Uterus (tissue), 2 donors: Measurements from ENCODE around the gene TRAPPC2L.

Source experiments
- POLR2A ChIP-seq, 2 donors: fragments of 450-650 bp; IDR thresholded peaks; one replicate each; pipeline ENCODE4 v1.6.1; 2016; ENCODE audit warnings: antibody characterized with exemption in 2 of 2, mild to moderate bottlenecking in 1 of 2, moderate library complexity in 1 of 2
- TF ChIP-seq, protein P1 (sequence below), 4 experiments: fragments of 200-600 bp in 2 of 4; fragments of 450-650 bp in 2 of 4; sonication (generic) in 2 of 4; IDR thresholded peaks; one replicate each; pipeline ENCODE4 v1.5.1; 2016 to 2019; ENCODE audit warnings: antibody characterized with exemption in 4 of 4, mild to moderate bottlenecking in 2 of 4, moderate library complexity in 1 of 4

DNA sequence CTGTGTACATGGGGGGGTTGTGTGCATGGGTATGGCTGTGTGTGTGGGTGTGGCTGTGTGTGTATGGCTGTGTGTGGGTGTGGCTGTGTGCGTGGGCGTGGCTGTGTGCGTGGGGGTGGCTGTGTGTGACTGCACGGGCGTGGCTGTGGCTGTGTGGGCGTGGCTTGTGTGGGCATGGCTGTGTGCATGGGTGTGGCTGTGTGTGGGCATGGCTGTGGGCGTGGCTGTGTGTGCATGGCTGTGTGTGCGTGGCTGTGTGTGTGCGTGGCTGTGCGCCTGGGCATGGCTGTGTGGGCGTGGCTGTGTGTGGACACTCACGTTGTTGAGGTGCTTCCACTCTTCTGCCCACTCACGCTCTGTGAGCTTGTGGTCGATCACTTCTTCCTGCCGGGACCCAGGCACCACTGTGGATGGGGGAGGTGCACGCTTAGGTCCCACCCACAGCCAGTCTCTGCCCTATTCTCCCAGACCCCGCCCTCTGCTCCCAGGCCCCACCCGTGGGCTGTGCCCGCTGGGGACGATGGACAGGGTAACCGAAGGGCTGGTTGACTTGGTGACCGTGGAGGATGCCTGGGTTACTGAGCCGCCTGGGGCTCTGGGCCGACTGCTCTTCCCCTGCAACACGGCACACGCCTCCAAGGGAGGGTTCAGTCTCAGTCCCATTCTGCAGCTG lies 25.6 kb downstream of the TRAPPC2L start:
- TF ChIP-seq POLR2A (IDR thresholded peaks at IDR 0.05), result no peak
- TF ChIP-seq, protein P1, sequence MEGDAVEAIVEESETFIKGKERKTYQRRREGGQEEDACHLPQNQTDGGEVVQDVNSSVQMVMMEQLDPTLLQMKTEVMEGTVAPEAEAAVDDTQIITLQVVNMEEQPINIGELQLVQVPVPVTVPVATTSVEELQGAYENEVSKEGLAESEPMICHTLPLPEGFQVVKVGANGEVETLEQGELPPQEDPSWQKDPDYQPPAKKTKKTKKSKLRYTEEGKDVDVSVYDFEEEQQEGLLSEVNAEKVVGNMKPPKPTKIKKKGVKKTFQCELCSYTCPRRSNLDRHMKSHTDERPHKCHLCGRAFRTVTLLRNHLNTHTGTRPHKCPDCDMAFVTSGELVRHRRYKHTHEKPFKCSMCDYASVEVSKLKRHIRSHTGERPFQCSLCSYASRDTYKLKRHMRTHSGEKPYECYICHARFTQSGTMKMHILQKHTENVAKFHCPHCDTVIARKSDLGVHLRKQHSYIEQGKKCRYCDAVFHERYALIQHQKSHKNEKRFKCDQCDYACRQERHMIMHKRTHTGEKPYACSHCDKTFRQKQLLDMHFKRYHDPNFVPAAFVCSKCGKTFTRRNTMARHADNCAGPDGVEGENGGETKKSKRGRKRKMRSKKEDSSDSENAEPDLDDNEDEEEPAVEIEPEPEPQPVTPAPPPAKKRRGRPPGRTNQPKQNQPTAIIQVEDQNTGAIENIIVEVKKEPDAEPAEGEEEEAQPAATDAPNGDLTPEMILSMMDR (IDR thresholded peaks at IDR 0.05), result no peak
